GM18499 (cell line): Measurements from ENCODE around the gene INHA.

ENCODE experiments used
- ATAC-seq: cut with Tn5 transposase; IDR thresholded peaks from one replicate; pipeline ENCODE4 v1.9.1; 2021; ENCODE audit warnings: moderate number of reproducible peaks; ENCODE audit not compliant: insufficient read depth, unreplicated experiment

The INHA gene, protein sequence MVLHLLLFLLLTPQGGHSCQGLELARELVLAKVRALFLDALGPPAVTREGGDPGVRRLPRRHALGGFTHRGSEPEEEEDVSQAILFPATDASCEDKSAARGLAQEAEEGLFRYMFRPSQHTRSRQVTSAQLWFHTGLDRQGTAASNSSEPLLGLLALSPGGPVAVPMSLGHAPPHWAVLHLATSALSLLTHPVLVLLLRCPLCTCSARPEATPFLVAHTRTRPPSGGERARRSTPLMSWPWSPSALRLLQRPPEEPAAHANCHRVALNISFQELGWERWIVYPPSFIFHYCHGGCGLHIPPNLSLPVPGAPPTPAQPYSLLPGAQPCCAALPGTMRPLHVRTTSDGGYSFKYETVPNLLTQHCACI

DNA sequence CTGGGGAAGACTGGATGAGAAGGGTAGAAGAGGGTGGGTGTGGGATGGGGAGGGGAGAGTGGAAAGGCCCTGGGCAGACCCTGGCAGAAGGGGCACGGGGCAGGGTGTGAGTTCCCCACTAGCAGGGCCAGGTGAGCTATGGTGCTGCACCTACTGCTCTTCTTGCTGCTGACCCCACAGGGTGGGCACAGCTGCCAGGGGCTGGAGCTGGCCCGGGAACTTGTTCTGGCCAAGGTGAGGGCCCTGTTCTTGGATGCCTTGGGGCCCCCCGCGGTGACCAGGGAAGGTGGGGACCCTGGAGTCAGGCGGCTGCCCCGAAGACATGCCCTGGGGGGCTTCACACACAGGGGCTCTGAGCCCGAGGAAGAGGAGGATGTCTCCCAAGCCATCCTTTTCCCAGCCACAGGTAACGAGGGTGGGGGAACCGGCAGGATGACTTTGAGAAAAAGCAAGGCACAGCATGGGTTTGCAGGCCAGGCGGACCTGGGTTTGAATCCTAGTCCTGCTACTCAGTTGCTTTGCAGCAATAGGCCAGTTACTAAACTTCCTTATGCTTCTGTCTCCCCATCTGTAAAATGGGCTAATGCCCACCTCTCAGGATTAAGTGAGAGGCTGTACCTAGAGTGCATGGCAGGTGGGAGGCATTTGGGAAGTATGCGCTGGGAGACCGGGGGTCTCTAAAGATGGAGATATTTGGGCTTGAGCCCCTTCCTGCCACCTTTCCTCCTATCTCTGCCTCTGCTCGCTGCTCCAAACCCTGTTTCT is at the start of gene INHA:
TSS of gene INHA (plus strand) at position 74 of the 765 bp plus-strand sequence. CDS start at position 139, 65 bp downstream.
- no peak for ATAC-seq

DNA sequence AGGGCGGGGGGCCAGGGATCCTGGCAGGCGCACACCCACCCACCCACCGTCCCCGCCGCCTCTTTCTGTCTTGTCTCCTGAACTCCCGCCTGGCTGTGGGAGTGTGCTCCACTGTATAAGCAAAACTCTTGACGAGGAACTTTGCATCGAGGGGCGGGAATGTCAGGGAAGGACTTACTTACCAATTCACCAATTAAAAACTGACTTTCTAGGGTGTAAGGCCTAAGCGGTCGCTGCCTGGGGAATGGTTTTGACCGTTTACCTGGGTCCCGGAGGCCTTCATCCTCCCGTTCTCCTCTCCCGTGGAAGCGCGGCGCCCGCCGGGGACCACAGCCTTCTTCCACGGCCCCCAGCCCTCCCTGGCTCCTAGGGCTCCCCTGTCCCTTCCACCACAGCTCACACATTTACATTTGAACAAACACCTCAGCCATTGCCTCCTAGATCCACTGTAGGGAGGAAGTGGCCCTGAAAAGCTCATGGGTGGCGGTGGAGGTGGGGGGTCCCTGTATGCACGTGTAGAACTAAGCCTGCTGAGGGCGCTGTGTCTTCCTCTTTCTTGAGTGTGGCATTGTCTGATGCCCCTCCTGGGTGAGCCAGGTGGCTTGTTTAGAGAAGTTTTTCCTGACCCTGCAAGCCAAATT is 49.0 kb upstream of the INHA start:
- ATAC-seq: no peak

DNA sequence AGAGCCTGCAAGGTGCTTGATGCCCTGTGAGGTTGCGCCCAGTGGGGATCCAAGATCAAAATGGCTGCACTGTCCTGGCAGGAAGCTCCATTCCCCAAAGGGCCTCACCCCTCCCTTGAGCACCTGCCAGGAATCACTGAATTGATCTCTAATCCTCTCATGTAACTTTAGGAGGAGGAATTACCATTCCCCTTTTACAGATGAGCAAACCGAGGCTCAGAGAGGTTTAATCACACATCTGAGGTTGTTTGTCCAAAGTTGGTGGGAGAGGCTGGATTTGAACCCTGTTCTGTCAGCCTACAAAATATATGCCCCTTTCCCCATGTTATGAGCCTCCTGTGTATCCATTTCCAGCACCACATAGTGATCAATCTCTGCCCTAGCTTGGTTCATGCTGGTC is 47.3 kb upstream of the INHA start:
- ATAC-seq: no peak

DNA sequence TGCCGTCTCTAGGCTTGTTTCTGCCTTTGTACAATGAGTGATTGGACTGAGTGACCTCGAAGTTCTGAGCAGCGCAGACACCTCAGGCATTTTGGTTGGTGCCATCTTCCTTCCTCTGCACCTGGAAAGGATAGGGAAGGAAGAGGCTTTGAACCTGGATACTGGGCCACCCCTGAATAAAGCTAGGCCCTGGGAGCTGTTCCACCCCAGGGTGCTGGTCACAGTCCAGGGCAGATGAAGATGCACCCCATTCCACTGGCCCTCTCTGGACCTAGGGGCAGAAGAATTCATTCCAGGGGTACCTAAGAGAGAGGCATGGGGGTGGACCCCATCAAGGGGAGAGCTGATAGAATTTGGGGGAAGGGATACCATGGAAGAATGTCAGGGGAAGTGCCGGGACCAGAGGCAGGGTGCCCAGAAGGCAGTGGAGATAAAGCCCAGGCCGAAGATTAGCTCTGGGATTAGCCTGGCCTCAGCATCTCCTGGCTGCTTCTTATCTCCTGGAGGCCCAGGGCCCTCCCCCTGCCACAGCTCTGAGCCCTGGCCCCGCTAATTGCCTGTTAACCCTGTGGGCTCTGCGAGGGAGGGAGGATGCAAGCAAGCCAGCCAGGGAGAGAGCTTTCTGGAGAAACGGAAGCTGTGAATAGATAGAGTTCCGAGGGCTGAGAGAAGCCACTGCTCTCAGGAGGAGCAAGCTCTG is 46.4 kb upstream of the INHA start:
- no peak for ATAC-seq

DNA sequence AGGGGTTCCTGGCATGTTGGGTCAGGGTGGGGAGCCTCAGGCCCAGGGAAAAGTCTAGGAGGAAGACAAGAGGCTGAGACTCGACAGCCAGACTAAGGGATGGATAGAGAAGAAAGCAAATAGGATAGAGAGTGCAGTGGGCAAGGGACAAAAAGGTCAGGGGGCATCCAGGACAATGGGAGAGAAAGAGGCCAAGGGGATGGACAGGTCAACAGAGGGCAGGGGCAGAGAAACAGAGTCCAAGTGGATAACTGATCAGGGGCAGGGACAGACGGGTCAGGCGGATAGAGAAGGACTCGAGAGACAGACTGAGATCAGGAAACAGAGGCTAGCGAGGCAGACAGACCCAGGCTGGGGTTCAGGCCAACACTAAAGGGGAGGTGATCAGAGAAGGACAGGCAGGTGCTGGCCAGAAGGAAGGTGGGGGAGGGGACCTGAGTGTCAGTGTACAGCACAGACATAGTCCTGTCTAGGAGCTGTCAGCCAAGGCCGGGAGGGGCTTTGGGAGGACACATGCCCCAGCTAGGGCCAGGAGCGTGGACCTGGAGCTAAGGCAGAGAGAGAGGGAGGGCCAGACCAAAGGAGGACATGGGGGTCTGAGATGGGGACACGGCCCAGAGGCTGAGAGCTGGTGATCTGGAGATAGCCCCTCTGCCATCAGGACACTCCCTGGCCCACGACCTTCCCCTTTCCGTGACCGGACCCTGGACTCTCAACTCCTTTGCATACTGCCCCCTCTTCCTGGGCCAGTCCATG is 45.6 kb upstream of the INHA start:
- no peak for ATAC-seq

DNA sequence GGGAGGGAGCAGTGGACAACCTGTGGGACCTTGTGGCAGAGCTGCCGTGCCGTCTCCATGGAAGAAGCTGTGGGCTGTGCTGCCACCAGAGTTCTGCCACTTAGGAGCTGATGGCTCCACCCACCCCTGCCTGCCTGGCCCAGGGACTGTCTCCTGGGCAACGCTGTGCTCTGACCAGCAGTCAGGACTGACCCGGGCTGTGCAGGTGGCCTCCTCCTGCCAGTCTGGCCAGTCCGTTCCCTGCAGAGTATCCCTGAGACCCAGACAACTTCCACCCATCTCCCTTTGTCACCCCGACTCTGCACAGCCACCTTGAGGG is 45.1 kb upstream of the INHA start:
- ATAC-seq: no peak

DNA sequence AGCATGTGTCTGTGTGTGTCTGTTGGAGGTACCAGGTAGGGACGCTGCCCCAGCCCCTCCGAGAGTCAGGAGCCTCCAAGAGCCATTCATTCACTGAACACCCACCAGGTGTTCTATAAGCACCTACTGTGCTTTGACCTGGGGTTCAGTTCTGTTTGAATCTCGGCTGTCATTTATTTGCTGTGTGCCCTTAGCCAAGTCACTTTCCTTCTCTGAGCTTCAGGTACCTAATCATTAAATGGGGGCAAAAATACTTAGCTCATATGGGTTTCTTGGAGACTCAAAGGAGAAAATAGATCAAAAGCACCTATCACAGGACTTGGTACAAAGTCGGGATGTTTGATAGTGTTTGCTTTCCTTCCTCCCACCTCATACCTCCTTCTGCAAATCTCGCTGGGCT is 44.6 kb upstream of the INHA start:
- ATAC-seq: no peak

DNA sequence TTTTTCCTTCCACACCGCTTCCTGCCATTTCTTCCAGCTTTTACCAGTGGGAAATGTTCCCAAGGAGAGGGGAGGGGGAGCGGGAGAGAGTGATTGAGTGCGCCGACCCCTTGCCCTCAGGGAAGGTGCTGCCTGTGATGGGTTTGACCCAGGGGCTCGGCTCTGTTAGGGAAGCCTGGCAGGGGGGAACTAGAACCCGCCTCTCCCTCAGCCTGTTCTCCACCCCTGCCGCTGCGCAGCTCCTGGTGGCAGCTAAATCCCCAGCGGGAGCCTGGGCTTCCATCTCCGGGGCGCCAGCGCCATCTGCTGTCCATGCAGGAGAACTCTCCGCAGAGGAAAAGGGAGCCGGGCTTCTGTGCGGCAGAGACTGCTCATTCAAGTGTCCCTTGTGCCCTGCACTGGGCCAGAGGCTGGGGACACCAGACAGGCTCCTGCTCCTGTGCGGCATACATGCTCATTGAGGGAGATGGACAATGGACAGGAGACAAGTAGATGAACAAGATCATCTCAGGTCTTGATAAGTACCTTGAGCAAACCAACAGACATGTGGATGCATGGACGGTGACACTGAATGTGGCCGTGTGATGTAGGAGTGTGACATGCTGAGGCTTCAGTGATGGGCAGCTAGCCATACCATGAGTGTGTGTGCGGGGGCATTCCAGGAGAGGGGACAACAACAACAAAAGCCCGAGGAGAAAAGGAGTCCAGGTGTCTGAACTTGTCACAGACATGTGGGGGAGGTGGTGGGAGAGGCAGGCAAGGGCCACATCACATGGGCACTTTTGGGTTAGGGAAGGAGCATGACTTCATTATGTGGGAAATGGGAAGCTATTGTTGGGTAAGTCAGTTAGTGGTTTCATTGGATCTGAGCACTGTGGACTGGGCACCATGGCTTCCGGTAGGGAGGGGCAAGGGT is 41.8 kb upstream of the INHA start:
- ATAC-seq: peak; percentile 71

DNA sequence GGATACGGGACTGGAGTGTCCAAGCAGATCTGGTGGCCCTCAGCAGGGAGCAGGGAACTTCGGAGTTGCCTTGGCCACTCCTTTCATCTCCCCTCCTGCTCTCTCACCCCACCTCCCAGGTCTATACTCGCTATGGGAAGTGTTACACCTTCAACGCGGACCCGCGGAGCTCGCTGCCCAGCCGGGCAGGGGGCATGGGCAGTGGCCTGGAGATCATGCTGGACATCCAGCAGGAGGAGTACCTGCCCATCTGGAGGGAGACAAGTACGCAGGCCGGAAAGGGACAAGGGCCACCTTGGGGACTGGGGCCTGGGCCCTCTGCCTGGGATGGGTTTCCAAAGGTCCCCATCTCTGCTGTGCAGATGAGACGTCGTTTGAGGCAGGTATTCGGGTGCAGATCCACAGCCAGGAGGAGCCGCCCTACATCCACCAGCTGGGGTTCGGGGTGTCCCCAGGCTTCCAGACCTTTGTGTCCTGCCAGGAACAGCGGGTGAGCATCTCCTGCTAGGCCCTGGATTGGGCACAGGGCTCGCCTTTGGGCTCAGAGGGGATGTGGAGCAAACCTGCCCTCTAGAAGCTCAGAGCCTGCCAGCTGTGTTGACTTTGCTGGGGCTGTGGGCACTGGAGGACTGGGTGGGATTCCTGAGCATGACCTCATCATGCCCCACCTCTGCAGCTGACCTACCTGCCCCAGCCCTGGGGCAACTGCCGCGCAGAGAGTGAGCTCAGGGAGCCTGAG is 40.3 kb upstream of the INHA start:
- no peak for ATAC-seq

DNA sequence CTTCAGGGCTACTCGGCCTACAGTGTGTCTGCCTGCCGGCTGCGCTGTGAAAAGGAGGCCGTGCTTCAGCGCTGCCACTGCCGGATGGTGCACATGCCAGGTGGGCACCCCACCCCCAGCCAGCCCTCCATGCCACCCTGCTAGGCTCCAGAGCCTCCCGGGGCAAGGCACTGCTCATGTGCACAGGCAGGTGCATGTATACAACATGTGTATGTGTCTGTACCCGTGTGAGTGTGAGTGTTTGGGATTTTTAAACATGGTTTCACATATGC is 39.8 kb upstream of the INHA start:
- no peak for ATAC-seq

DNA sequence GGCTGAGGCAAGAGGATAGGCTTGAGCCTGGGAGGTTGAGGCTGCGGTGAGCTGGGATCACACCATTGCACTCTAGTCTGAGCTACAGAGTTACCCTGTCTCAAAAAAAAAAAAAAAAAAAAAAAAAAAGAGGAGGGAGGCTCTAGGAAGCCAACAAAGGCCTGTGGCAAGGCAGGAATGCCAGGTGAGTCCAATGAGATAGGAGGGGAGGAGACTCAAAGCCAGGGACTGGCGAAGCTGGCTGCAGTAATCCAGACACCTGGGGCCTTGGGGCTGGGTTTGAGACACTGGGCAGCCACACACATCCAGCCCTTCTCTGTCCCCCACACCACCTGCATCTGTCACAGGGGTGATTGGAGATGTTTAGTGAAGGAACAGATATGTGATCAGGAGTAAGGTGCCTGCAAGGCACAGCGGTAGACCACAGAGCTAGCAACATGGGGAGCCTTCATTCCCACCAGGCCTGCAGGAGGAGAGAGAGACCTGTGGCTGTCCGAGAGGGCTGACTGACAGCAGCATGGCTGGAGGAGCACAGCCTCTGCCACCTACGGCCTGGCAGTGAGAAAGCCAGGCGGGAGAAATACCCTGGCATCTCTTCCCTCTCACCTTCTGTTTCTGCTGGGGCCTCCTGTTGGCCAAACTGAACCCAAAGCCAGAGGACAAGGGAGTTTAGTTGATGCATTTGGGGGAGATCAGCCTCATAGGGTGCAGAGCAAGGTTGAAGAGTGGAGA is 38.0 kb upstream of the INHA start:
- no peak for ATAC-seq

DNA sequence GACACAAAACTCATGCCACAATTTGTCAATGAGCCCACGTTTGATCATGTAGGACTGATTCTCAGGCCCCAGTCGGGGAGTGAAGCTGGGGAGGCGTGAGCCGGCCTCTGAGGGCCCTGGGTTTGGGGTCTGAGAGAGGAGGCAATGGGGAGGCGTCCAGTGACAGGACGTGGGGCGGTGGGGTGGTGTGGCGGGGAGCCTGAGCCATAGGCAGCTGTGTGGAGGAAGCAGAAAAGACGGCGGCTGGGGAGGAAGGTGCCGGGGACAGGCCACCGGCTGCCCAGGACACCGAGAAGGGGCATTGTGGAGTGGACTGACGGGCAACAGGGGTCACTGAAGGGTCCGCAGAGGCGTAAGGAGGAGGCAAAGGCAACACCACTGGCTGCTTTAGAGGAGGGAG is 35.7 kb upstream of the INHA start:
- ATAC-seq: no peak

DNA sequence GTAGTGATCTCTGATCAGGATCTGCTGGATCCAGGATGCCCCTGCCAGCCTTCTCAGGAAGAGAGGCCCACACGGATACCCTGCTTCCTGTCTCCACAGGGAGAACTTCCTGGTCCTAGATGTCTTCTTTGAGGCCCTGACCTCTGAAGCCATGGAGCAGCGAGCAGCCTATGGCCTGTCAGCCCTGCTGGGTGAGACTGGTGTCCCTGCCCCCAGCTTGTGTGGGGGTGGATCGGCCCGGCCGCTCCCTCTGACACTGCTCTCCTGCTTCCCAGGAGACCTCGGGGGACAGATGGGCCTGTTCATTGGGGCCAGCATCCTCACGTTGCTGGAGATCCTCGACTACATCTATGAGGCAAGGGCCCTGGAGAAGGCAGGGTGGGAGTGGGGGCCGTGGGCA is 35.1 kb upstream of the INHA start:
- no peak for ATAC-seq

DNA sequence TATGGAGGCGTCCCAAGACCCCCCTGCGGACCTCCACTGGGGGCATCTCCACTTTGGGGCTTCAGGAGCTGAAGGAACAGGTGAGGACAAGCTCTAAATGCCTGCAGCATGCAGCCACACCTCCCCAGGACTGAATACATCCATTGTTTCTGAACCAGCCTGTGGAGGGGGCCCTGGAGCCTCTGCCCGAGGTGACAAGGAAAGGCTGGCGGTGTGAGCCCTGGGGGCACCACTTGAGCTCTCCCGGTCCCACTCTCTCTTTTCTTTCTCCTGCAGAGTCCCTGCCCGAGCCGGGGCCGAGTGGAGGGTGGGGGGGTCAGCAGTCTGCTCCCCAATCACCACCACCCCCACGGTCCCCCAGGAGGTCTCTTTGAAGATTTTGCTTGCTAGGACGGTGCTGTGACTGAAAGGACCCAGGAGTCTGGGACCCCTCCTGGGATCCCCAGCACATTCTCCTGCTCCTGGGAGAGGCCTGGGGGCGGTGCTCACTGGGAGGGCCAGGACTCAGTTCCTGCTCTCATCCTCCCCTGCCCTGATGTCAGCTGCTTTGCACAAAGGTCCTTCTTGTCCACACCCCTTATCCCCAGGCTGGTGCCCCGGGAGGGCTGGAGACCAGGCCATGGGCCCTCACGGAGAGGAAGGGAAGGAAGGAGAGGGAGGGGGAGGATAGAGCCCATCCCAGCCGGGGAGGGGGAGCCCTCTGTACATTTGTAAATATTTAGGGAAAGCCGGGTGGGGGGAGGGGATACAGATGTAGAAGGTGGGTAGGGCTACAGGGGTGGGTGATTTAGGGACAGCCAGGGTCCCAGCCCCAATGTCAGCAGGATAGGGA is 34.2 kb upstream of the INHA start:
- no peak for ATAC-seq

DNA sequence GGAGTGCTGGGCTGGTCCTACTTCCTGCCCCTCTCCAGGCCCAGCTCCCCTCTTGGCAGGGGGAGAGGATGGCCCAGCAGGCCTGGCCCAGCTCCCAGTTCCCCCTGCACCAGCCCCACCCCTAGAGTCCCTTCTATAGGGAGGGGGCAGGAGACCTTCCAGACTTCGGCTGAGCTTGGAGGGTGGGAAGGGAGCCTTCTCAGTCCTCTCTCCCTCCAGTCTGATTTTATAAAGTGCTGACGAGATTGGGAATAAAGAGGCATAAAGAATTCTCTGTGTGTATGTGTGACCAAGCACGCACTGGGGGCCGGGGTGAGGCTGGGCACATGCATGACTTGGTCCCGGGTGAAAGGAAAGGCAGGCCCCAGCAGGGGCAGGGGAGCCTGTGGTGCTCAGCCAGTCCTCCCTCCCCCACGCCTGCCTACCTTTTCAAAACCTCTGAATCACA is 33.6 kb upstream of the INHA start:
- ATAC-seq: no peak

DNA sequence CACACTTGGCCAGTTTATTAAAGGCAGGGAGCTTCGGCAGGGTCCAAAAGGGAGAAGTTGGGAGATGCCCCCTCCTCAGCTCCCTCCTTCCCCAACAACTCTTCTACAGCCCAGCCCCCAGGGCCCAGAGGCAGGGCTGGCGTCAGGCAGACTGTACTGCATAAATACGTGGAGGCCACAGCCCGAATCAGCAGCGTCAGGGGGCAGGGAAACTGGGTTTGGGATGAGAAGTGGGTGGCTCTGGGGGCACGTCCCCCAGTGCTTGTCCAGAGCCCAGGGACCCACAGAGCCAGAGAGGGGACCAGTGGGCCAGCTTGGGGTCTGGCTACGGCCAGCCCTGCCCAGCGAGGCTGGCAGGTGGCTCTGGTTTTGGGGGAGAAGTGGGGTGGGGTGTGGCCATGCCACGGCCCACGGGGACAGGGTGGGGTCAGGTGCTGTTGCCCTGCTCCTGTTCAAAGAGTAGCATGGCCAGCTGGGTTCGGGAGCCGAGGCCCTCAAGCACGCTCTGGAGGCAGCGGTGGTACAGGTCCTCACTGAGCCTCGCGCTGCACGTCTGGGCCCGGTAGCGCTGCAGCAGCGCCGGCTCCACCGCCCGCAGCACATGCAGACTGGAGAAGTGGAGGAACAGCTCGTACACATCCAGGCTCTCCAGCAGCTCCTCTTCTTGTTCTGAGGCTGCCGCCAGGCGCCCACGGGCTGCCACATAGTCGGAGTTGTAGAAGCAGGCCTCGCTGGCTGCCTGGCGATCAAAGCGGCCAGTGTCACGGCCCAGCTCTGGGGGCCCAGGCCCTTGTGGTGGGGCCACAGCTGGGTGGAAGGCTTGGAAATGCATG is 32.9 kb upstream of the INHA start:
- no peak for ATAC-seq
